ENCODE data around the gene PABPN1. TPM values are rescaled to one million over a fixed set of nuclear protein-coding genes. Genes with fewer than 3 reads are reported as not detected.

The PABPN1 gene
- total and polyA plus RNA-seq, 2 of the 13 experiments (the other 11 are each of a cell fraction or from before 2014, with no cell fraction given), result 233 to 524 TPM

DNA sequence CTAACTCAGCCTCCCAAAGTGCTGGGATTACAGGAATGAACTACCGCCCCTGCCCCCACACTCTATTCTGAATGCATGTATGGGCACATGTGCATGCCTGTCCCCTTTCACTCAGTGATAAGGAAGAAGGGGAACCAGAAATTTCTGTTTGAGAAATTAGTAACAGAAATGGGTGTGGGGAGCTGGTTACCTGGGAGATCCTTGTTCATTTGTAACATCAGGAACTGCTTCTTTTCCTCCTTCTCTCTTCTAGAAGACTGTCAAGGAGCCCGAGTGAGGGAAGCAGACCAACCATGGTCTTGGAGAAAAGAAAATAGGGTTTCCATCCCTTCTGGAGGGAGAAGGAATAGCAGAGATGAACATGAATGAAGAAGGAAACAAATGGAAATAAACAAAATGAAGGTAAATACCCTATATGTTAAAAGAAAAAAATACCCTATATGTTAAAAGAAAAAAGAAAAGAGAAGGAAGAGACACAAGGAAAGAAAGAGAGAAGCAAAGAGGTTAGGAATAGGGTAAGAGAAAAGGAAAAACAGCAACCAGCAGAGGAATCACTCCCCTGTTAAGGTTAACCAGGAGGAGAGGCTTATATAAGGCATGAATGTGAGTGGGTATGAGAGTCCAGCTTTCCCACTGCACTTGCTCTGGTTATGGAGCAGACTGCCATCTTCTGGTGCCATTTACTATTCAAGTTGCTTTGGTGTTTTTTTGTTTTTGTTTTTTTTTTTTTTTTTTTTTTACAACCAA, 21.9 kb upstream of the PABPN1 start (continued):
- TF ChIP-seq, protein P1, sequence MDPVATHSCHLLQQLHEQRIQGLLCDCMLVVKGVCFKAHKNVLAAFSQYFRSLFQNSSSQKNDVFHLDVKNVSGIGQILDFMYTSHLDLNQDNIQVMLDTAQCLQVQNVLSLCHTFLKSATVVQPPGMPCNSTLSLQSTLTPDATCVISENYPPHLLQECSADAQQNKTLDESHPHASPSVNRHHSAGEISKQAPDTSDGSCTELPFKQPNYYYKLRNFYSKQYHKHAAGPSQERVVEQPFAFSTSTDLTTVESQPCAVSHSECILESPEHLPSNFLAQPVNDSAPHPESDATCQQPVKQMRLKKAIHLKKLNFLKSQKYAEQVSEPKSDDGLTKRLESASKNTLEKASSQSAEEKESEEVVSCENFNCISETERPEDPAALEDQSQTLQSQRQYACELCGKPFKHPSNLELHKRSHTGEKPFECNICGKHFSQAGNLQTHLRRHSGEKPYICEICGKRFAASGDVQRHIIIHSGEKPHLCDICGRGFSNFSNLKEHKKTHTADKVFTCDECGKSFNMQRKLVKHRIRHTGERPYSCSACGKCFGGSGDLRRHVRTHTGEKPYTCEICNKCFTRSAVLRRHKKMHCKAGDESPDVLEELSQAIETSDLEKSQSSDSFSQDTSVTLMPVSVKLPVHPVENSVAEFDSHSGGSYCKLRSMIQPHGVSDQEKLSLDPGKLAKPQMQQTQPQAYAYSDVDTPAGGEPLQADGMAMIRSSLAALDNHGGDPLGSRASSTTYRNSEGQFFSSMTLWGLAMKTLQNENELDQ (CRISPR knock-in tag; IDR thresholded peaks at IDR 0.05; ENCODE audit: borderline replicate concordance), result no peak
- TF ChIP-seq TGIF2 (CRISPR knock-in tag; IDR thresholded peaks at IDR 0.05), result no peak
- no peak for TF ChIP-seq SRSF1 (optimal IDR thresholded peaks at IDR 0.05; ENCODE audit: low read depth, low read length)
- 0 out of 2 replicates have a peak, but pooled peaks have one; percentile 45 for TF ChIP-seq ZNF136 (CRISPR knock-in tag; IDR thresholded peaks at IDR 0.05; ENCODE audit: low read depth)
- TF ChIP-seq, protein P2, sequence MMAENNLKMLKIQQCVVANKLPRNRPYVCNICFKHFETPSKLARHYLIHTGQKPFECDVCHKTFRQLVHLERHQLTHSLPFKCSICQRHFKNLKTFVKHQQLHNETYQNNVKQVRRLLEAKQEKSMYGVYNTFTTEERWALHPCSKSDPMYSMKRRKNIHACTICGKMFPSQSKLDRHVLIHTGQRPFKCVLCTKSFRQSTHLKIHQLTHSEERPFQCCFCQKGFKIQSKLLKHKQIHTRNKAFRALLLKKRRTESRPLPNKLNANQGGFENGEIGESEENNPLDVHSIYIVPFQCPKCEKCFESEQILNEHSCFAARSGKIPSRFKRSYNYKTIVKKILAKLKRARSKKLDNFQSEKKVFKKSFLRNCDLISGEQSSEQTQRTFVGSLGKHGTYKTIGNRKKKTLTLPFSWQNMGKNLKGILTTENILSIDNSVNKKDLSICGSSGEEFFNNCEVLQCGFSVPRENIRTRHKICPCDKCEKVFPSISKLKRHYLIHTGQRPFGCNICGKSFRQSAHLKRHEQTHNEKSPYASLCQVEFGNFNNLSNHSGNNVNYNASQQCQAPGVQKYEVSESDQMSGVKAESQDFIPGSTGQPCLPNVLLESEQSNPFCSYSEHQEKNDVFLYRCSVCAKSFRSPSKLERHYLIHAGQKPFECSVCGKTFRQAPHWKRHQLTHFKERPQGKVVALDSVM (CRISPR knock-in tag; IDR thresholded peaks at IDR 0.05), result no peak
- no peak for TF ChIP-seq CBFB (CRISPR knock-in tag; IDR thresholded peaks at IDR 0.05)
- TF ChIP-seq ZBTB3 (CRISPR knock-in tag; IDR thresholded peaks at IDR 0.05; ENCODE audit: borderline replicate concordance, low read depth), result no peak
- no peak for TF ChIP-seq AGO2 (optimal IDR thresholded peaks at IDR 0.05; ENCODE audit: low read depth, low read length)
- TF ChIP-seq FOXA3 (CRISPR knock-in tag; IDR thresholded peaks at IDR 0.05), result peak; percentile 23; the same call in 1 of the 2 replicates
- no peak for TF ChIP-seq DMAP1 (CRISPR knock-in tag; IDR thresholded peaks at IDR 0.05)
- TF ChIP-seq, protein P3, sequence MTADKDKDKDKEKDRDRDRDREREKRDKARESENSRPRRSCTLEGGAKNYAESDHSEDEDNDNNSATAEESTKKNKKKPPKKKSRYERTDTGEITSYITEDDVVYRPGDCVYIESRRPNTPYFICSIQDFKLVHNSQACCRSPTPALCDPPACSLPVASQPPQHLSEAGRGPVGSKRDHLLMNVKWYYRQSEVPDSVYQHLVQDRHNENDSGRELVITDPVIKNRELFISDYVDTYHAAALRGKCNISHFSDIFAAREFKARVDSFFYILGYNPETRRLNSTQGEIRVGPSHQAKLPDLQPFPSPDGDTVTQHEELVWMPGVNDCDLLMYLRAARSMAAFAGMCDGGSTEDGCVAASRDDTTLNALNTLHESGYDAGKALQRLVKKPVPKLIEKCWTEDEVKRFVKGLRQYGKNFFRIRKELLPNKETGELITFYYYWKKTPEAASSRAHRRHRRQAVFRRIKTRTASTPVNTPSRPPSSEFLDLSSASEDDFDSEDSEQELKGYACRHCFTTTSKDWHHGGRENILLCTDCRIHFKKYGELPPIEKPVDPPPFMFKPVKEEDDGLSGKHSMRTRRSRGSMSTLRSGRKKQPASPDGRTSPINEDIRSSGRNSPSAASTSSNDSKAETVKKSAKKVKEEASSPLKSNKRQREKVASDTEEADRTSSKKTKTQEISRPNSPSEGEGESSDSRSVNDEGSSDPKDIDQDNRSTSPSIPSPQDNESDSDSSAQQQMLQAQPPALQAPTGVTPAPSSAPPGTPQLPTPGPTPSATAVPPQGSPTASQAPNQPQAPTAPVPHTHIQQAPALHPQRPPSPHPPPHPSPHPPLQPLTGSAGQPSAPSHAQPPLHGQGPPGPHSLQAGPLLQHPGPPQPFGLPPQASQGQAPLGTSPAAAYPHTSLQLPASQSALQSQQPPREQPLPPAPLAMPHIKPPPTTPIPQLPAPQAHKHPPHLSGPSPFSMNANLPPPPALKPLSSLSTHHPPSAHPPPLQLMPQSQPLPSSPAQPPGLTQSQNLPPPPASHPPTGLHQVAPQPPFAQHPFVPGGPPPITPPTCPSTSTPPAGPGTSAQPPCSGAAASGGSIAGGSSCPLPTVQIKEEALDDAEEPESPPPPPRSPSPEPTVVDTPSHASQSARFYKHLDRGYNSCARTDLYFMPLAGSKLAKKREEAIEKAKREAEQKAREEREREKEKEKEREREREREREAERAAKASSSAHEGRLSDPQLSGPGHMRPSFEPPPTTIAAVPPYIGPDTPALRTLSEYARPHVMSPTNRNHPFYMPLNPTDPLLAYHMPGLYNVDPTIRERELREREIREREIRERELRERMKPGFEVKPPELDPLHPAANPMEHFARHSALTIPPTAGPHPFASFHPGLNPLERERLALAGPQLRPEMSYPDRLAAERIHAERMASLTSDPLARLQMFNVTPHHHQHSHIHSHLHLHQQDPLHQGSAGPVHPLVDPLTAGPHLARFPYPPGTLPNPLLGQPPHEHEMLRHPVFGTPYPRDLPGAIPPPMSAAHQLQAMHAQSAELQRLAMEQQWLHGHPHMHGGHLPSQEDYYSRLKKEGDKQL (CRISPR knock-in tag; IDR thresholded peaks at IDR 0.05; ENCODE audit: low read depth), result no peak
- TF ChIP-seq, protein P4, sequence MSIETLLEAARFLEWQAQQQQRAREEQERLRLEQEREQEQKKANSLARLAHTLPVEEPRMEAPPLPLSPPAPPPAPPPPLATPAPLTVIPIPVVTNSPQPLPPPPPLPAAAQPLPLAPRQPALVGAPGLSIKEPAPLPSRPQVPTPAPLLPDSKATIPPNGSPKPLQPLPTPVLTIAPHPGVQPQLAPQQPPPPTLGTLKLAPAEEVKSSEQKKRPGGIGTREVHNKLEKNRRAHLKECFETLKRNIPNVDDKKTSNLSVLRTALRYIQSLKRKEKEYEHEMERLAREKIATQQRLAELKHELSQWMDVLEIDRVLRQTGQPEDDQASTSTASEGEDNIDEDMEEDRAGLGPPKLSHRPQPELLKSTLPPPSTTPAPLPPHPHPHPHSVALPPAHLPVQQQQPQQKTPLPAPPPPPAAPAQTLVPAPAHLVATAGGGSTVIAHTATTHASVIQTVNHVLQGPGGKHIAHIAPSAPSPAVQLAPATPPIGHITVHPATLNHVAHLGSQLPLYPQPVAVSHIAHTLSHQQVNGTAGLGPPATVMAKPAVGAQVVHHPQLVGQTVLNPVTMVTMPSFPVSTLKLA (IDR thresholded peaks at IDR 0.05), result no peak
- TF ChIP-seq, protein P5, sequence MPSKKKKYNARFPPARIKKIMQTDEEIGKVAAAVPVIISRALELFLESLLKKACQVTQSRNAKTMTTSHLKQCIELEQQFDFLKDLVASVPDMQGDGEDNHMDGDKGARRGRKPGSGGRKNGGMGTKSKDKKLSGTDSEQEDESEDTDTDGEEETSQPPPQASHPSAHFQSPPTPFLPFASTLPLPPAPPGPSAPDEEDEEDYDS (CRISPR knock-in tag; IDR thresholded peaks at IDR 0.05), result peak; percentile 37; the same call in 1 of the 2 replicates
- no peak; the same call in 1 of the 2 replicates for TF ChIP-seq GABPB1 (CRISPR knock-in tag; IDR thresholded peaks at IDR 0.05)
- no peak for TF ChIP-seq ZNF460 (CRISPR knock-in tag; IDR thresholded peaks at IDR 0.05; ENCODE audit: borderline replicate concordance)
